ENCODE data around the gene TMEM176A.

Gene TMEM176A

GRCh38 chr7:150781961-150782360 lies 18.6 kb upstream of the TMEM176A start:
- no CpG with 5 or more reads among the region's 2 CpGs for WGBS, 2 donors (ENCODE audit: extremely low coverage in 2 of 2, insufficient read length in 2 of 2, insufficient replicate concordance in 1 of 2)

DNA sequence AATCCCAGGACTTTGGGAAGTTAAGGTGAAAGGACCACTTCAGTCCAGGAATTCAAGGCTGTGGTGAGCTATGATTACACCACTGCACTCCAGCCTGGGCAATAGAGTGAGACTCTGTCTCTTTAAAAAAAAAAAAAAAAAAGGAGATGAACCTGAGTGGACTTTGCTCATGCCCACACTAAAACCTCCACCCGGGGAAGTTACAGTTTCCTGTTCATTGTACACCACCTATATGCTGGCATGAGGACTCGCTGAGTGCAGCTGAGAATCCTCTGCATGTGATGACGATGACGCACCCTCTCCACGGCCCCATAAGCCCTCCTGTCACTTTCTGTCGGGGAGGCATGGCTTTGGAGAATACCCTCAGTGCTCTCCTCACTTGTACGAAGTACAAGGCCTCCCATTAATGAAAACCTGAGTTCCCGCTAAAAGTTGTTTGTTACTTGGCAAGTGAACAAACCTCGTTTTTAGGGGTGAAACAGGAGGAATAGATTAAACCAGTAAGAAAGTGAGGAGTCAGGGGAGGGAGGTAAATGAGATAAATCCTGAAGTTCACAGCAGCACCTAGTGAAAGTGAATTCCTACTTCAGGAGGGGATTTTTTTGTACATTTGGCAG lies 16.3 kb upstream of the TMEM176A start:
- Histone ChIP-seq H3K9ac (ENCODE audit: low read depth, low read length, poor library complexity) (no peak overlapping the region), H3K4ac (ENCODE audit: low read length) (no peak overlapping the region), H2AK5ac (ENCODE audit: low read depth, low read length) (no peak overlapping the region), H3K4me1 (ENCODE audit: control insufficient read depth in 2 of 2, insufficient read depth in 1 of 2, low read depth in 1 of 2, low read length in 2 of 2) (no peaks in the 10 kb centered on the region), H3K27me3 (ENCODE audit: control insufficient read depth in 3 of 3, insufficient read depth in 3 of 3, low read depth in 1 of 3, low read length in 3 of 3) (peaks cover 0 to 39% (median 0%) of the 10 kb centered on the region in 3 experiments), H2BK5ac (ENCODE audit: low read length) (no peak overlapping the region), H3K27ac (replicated peaks; ENCODE audit: low read length) (no peak overlapping the region), H2BK120ac (ENCODE audit: low read depth, low read length) (no peak overlapping the region), H3K23ac (ENCODE audit: low read depth, low read length, poor library complexity) (no peak overlapping the region), H2BK15ac (ENCODE audit: low read length) (no peak overlapping the region), H3K9me3 (replicated peaks in 1 of 2; ENCODE audit: control insufficient read depth in 2 of 2, insufficient read depth in 1 of 2, low read depth in 1 of 2, low read length in 2 of 2) (no peaks in the 10 kb centered on the region), H3K14ac (ENCODE audit: low read length) (no peak overlapping the region), H3K18ac (ENCODE audit: low read length) (no peak overlapping the region), H3K36me3 (replicated peaks in 1 of 2; ENCODE audit: control insufficient read depth in 2 of 2, insufficient read depth in 2 of 2, low read length in 2 of 2) (no peaks in the 10 kb centered on the region), H3K4me2 (ENCODE audit: insufficient read depth, low read length, poor library complexity, severe bottlenecking) (no peak overlapping the region), H4K8ac (ENCODE audit: low read depth, low read length) (no peak overlapping the region), H3K4me3 (ENCODE audit: low read length in 2 of 2) (no peak overlapping the region), H4K91ac (ENCODE audit: low read depth, low read length, poor library complexity) (no peak overlapping the region), H2AFZ (ENCODE audit: low read length) (no peak overlapping the region), H2BK12ac (ENCODE audit: low read length) (no peak overlapping the region), H3K79me1 (ENCODE audit: low read depth, low read length) (no peaks in the 10 kb centered on the region)
- no CpG with 5 or more reads among the region's 9 CpGs for WGBS, 2 donors (ENCODE audit: extremely low coverage in 2 of 2, insufficient read length in 2 of 2, insufficient replicate concordance in 1 of 2)
- no peak for DNase-seq (ENCODE audit: low spot score)

More at GRCh38 chr7:150781961-150782360, 18.6 kb upstream of the TMEM176A start:
- Histone ChIP-seq H2BK5ac (ENCODE audit: low read length) (no peak overlapping the region), H2AK5ac (ENCODE audit: low read depth, low read length) (no peak overlapping the region), H3K4me1 (ENCODE audit: control insufficient read depth in 2 of 2, insufficient read depth in 1 of 2, low read depth in 1 of 2, low read length in 2 of 2) (no peaks in the 10 kb centered on the region), H3K9me3 (replicated peaks in 1 of 2; ENCODE audit: control insufficient read depth in 2 of 2, insufficient read depth in 1 of 2, low read depth in 1 of 2, low read length in 2 of 2) (no peaks in the 10 kb centered on the region), H3K4me3 (ENCODE audit: low read length in 2 of 2) (no peak overlapping the region), H3K36me3 (replicated peaks in 1 of 2; ENCODE audit: control insufficient read depth in 2 of 2, insufficient read depth in 2 of 2, low read length in 2 of 2) (no peaks in the 10 kb centered on the region), H2BK12ac (ENCODE audit: low read length) (no peak overlapping the region), H3K27me3 (ENCODE audit: control insufficient read depth in 3 of 3, insufficient read depth in 3 of 3, low read depth in 1 of 3, low read length in 3 of 3) (peaks cover 0 to 22% (median 0%) of the 10 kb centered on the region in 3 experiments), H3K4ac (ENCODE audit: low read length) (no peak overlapping the region), H4K8ac (ENCODE audit: low read depth, low read length) (no peak overlapping the region), H3K14ac (ENCODE audit: low read length) (no peak overlapping the region), H3K4me2 (ENCODE audit: insufficient read depth, low read length, poor library complexity, severe bottlenecking) (no peak overlapping the region), H3K18ac (ENCODE audit: low read length) (no peak overlapping the region), H2BK15ac (ENCODE audit: low read length) (no peak overlapping the region), H3K9ac (ENCODE audit: low read depth, low read length, poor library complexity) (no peak overlapping the region), H2AFZ (ENCODE audit: low read length) (no peak overlapping the region), H3K27ac (replicated peaks; ENCODE audit: low read length) (no peak overlapping the region), H2BK120ac (ENCODE audit: low read depth, low read length) (no peak overlapping the region), H3K79me1 (ENCODE audit: low read depth, low read length) (no peaks in the 10 kb centered on the region), H3K23ac (ENCODE audit: low read depth, low read length, poor library complexity) (no peak overlapping the region), H4K91ac (ENCODE audit: low read depth, low read length, poor library complexity) (no peak overlapping the region)
- no peak for DNase-seq (ENCODE audit: low spot score)

DNA sequence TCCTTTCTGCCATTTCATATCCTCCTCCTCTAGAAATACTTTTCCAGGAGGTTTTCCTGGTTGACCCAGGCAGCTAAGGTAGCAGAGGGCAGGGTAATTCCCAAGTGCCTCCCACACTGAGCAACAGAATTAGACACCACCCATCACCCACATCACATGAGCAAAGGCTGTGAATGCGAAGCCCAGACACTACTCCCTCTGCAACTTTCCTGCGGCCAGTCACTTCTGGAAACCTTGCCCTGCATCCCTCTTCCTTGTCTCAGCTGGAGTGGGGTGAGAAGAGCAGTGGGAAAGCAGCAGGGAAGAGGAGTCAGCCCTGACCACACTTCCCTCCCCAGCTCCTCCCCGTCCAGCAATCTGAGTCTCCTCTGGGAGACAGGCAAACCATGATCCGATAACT lies 15.6 kb upstream of the TMEM176A start:
- Histone ChIP-seq H3K23ac (ENCODE audit: low read depth, low read length, poor library complexity) (no peak overlapping the region), H4K8ac (ENCODE audit: low read depth, low read length) (no peak overlapping the region), H3K27ac (replicated peaks; ENCODE audit: low read length) (no peak overlapping the region), H3K14ac (ENCODE audit: low read length) (no peak overlapping the region), H3K18ac (ENCODE audit: low read length) (no peak overlapping the region), H3K36me3 (replicated peaks in 1 of 2; ENCODE audit: control insufficient read depth in 2 of 2, insufficient read depth in 2 of 2, low read length in 2 of 2) (no peaks in the 10 kb centered on the region), H3K4me3 (ENCODE audit: low read length in 2 of 2) (no peak overlapping the region), H3K79me1 (ENCODE audit: low read depth, low read length) (no peaks in the 10 kb centered on the region), H2BK120ac (ENCODE audit: low read depth, low read length) (no peak overlapping the region), H2AFZ (ENCODE audit: low read length) (no peak overlapping the region), H3K4me2 (ENCODE audit: insufficient read depth, low read length, poor library complexity, severe bottlenecking) (no peak overlapping the region), H3K9me3 (replicated peaks in 1 of 2; ENCODE audit: control insufficient read depth in 2 of 2, insufficient read depth in 1 of 2, low read depth in 1 of 2, low read length in 2 of 2) (no peaks in the 10 kb centered on the region), H2BK5ac (ENCODE audit: low read length) (no peak overlapping the region), H2AK5ac (ENCODE audit: low read depth, low read length) (no peak overlapping the region), H3K4ac (ENCODE audit: low read length) (no peak overlapping the region), H2BK15ac (ENCODE audit: low read length) (no peak overlapping the region), H4K91ac (ENCODE audit: low read depth, low read length, poor library complexity) (no peak overlapping the region), H2BK12ac (ENCODE audit: low read length) (no peak overlapping the region), H3K9ac (ENCODE audit: low read depth, low read length, poor library complexity) (no peak overlapping the region), H3K4me1 (ENCODE audit: control insufficient read depth in 2 of 2, insufficient read depth in 1 of 2, low read depth in 1 of 2, low read length in 2 of 2) (no peaks in the 10 kb centered on the region), H3K27me3 (ENCODE audit: control insufficient read depth in 3 of 3, insufficient read depth in 3 of 3, low read depth in 1 of 3, low read length in 3 of 3) (peaks cover 0 to 43% (median 0%) of the 10 kb centered on the region in 3 experiments)
- no peak for DNase-seq (ENCODE audit: low spot score)
- WGBS, 2 donors (ENCODE audit: extremely low coverage in 2 of 2, insufficient read length in 2 of 2, insufficient replicate concordance in 1 of 2): no CpG with 5 or more reads among the region's 4 CpGs

DNA sequence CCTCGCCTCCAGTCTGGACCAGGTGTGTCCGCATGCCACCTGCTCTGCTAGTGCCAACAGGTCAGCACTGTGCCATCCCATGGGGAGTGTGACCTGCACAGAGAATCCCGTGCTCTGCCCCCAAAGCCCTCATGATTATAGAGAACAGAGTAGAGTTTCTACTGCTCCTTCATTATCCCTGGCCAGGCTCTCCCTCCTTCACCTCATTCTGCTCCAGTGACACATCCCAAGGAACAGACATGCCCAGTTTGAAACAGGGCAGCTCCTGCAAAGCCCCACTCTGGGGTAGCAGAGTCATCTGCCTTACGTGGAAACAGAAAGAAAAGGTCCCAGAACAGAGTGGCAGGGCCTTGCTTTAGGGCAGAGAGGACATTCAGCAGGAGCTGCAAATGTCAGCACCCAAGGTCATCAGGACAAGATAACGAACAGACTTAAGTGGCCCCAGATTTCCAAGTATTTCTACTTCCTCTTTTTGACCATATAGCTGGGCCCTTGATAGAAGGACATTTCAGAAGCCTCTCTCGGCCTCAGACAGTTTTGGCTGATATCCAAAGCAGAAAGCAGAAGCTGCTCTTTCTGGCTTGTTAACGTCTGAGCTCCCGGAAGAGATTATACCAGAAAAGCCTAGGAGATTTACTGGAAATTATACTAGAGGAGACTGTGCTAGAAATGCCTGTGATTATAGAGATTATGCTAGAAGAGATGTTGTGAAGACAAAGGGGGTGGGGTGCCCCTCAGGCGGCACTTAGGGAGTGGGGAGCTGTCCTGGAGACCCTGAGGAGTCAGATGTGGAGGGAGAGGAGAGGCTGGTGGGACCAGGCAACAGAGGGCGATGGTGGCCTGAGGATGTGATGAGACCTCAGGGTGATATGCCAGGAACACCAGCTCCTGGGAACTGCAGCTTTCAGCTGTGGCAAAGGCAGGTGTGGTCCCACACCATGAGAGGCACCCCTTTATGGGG lies 13.0 kb upstream of the TMEM176A start:
- H3K9ac ChIP-seq (ENCODE audit: low read depth, low read length, poor library complexity): no peak overlapping the region
- H3K4me2 ChIP-seq (ENCODE audit: insufficient read depth, low read length, poor library complexity, severe bottlenecking): no peak overlapping the region
- no peak overlapping the region for H4K91ac ChIP-seq (ENCODE audit: low read depth, low read length, poor library complexity)
- H3K14ac ChIP-seq (ENCODE audit: low read length): no peak overlapping the region
- peak overlapping the region; percentile 32 for H3K23ac ChIP-seq (ENCODE audit: low read depth, low read length, poor library complexity)
- no peaks in the 10 kb centered on the region for H3K4me1 ChIP-seq (ENCODE audit: control insufficient read depth in 2 of 2, insufficient read depth in 1 of 2, low read depth in 1 of 2, low read length in 2 of 2)
- H3K4me3 ChIP-seq (ENCODE audit: low read length in 2 of 2): no peak overlapping the region
- H2AFZ ChIP-seq (ENCODE audit: low read length): no peak overlapping the region
- no peaks in the 10 kb centered on the region for H3K36me3 ChIP-seq (replicated peaks in 1 of 2; ENCODE audit: control insufficient read depth in 2 of 2, insufficient read depth in 2 of 2, low read length in 2 of 2)
- H2BK120ac ChIP-seq (ENCODE audit: low read depth, low read length): no peak overlapping the region
- no peak overlapping the region for H4K8ac ChIP-seq (ENCODE audit: low read depth, low read length)
- no peak overlapping the region for H3K4ac ChIP-seq (ENCODE audit: low read length)
- no peak for DNase-seq (ENCODE audit: low spot score)
- H3K27ac ChIP-seq (replicated peaks; ENCODE audit: low read length): no peak overlapping the region
- H2BK15ac ChIP-seq (ENCODE audit: low read length): no peak overlapping the region
- H2AK5ac ChIP-seq (ENCODE audit: low read depth, low read length): no peak overlapping the region
- WGBS, 2 donors (ENCODE audit: extremely low coverage in 2 of 2, insufficient read length in 2 of 2, insufficient replicate concordance in 1 of 2): no CpG with 5 or more reads among the region's 10 CpGs
- no peaks in the 10 kb centered on the region for H3K9me3 ChIP-seq (replicated peaks in 1 of 2; ENCODE audit: control insufficient read depth in 2 of 2, insufficient read depth in 1 of 2, low read depth in 1 of 2, low read length in 2 of 2)
- H3K27me3 ChIP-seq (ENCODE audit: control insufficient read depth in 3 of 3, insufficient read depth in 3 of 3, low read depth in 1 of 3, low read length in 3 of 3): peaks cover 0 to 42% (median 0%) of the 10 kb centered on the region in 3 experiments
- no peak overlapping the region for H3K18ac ChIP-seq (ENCODE audit: low read length)
- no peak overlapping the region for H2BK12ac ChIP-seq (ENCODE audit: low read length)
- no peaks in the 10 kb centered on the region for H3K79me1 ChIP-seq (ENCODE audit: low read depth, low read length)
- H2BK5ac ChIP-seq (ENCODE audit: low read length): peak overlapping the region; percentile 1

Data from neuronal stem cell (in vitro differentiated cells).